Measurements from ENCODE around the gene CCT5.

The CCT5 gene

DNA sequence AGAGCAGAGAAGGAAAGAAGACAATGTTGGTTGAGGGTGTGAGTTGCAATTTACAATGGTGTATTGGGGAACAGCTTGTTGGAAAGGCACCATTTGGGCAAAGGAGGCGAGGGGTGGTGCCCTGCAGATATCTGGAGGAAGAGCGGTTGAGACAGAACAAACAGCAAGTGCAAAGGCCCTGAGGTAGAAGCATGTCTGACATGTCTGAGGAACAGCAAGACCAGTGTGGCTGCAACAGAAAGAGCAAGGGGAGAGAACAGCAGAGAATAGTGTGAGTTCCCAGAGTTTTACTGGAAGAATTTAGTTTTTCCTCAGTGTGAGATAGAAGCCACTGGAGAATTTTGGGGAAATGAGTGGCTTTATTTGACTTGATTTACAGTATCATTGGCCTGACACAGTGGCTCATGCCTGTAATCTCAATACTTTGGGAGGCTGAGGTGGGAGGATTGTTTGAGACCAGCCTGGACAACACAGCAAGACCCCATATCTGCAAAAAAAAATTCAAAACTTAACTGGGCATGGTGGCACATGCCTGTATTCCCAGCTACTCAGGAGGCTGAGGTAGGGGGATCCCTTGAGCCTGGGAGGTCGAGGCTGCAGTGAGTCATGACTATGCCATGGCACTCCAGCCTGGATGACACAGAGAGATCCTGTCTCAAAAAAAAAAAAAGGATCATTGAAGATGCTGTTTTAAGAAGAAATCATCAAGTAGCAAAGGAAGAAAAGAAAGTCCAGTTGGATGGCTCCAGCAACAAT lies 44.0 kb downstream of the CCT5 start:
- TF ChIP-seq, protein P1, sequence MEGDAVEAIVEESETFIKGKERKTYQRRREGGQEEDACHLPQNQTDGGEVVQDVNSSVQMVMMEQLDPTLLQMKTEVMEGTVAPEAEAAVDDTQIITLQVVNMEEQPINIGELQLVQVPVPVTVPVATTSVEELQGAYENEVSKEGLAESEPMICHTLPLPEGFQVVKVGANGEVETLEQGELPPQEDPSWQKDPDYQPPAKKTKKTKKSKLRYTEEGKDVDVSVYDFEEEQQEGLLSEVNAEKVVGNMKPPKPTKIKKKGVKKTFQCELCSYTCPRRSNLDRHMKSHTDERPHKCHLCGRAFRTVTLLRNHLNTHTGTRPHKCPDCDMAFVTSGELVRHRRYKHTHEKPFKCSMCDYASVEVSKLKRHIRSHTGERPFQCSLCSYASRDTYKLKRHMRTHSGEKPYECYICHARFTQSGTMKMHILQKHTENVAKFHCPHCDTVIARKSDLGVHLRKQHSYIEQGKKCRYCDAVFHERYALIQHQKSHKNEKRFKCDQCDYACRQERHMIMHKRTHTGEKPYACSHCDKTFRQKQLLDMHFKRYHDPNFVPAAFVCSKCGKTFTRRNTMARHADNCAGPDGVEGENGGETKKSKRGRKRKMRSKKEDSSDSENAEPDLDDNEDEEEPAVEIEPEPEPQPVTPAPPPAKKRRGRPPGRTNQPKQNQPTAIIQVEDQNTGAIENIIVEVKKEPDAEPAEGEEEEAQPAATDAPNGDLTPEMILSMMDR (IDR thresholded peaks at IDR 0.05; ENCODE audit: unreplicated experiment in 3 of 3) = no peak
- Mint-ChIP-seq H3K9me3 (no peaks in the 10 kb centered on the region), H3K27me3 (ENCODE audit: low read depth) (no peaks in the 10 kb centered on the region), H3K4me3 (no peak overlapping the region), H3K4me1 (peaks cover 20% of the 10 kb centered on the region), H3K27ac (no peak overlapping the region), H3K36me3 (ENCODE audit: low read depth) (peaks cover 68% of the 10 kb centered on the region)

DNA sequence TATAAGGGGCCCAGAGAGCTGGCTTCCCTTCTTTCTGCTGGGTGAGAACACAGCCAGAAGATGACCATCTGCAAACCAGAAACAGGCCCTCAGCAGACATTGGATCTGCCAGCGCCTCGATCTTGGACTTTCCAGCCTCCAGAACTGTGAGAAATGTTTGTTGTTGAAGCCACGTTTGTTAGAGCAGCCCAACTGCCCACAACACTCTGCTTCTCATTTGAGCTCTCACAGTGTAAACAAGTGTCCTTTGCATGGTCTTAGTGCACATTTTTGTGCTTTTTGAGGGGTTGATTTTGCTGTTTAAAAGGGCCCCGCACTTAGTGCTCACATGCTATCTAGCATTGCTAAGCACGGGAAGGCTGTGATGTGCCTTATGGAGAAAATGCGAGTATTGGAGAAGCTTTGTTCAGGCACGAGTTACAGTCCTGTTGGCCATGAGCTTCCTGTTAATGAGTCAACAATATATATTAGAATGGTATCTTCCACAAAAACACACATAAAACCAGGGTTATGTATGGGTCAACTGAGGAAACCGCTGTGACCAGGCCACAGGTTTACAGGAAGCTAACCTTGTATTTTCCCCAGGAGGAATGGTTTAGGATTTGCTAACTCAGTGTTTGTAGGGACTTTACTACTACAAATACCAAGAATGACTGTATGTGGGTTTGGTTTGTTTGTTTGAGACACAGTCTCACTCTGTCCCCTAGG lies 45.7 kb downstream of the CCT5 start:
- Mint-ChIP-seq H3K36me3 (ENCODE audit: low read depth) (peaks cover 66% of the 10 kb centered on the region), H3K9me3 (peaks cover 6% of the 10 kb centered on the region), H3K27ac (no peak overlapping the region), H3K27me3 (ENCODE audit: low read depth) (no peaks in the 10 kb centered on the region), H3K4me3 (no peak overlapping the region), H3K4me1 (peaks cover 3% of the 10 kb centered on the region)
- TF ChIP-seq, protein P1 (IDR thresholded peaks at IDR 0.05; ENCODE audit: unreplicated experiment in 3 of 3) = no peak

DNA sequence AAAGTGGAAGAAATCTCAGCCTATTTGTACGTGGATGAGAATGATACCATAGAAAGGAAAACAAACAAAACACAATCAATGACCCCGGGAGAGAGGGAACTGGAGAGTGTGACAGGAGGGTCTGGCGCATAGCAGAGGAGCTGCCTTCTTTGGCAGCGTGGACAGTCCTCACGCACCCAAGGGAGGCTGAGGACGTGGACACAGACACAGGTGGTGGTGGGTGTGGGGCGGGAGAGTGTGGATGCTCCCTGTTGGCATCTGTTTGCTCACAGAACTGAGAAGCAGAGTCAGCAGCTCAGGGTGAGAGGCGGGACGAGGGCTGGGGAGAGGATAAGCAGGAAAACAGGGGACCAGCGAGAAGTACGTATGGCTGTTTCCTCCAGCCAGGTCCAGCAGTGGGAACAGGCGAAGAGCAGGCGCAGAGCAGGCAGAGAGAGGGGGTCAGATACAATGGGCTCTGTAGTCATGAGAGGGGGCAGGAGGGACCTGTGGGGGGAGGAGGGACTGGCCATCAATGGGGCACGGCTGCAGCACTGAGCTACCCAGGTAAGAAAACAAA lies 47.6 kb downstream of the CCT5 start:
- no peaks in the 10 kb centered on the region for H3K27me3 Mint-ChIP-seq (ENCODE audit: low read depth)
- H3K4me1 Mint-ChIP-seq = no peaks in the 10 kb centered on the region
- H3K27ac Mint-ChIP-seq = peak overlapping the region in 1 of 3 experiments; percentile 21
- peaks cover 58% of the 10 kb centered on the region for H3K36me3 Mint-ChIP-seq (ENCODE audit: low read depth)
- no peak overlapping the region for H3K4me3 Mint-ChIP-seq
- H3K9me3 Mint-ChIP-seq = peaks cover 6% of the 10 kb centered on the region
- TF ChIP-seq, protein P1 (IDR thresholded peaks at IDR 0.05; ENCODE audit: unreplicated experiment in 3 of 3) = no peak

- Mint-ChIP-seq H3K4me1 (peaks cover 14% of the 10 kb centered on the region), H3K27ac (no peak overlapping the region), H3K27me3 (ENCODE audit: low read depth) (no peaks in the 10 kb centered on the region), H3K36me3 (ENCODE audit: low read depth) (peaks cover 48% of the 10 kb centered on the region), H3K4me3 (no peak overlapping the region), H3K9me3 (peaks cover 6% of the 10 kb centered on the region)
- TF ChIP-seq, protein P1 (IDR thresholded peaks at IDR 0.05; ENCODE audit: unreplicated experiment in 3 of 3) = no peak
Measured at GRCh38 chr5:10300246-10300645, 50.2 kb downstream of the CCT5 start.

GRCh38 chr5:10301266-10301665 lies 51.2 kb downstream of the CCT5 start:
- peaks cover 20% of the 10 kb centered on the region for H3K4me1 Mint-ChIP-seq
- TF ChIP-seq, protein P1 (IDR thresholded peaks at IDR 0.05; ENCODE audit: unreplicated experiment in 3 of 3) = no peak
- H3K4me3 Mint-ChIP-seq = no peak overlapping the region
- peaks cover 48% of the 10 kb centered on the region for H3K36me3 Mint-ChIP-seq (ENCODE audit: low read depth)
- peaks cover 6% of the 10 kb centered on the region for H3K9me3 Mint-ChIP-seq
- no peaks in the 10 kb centered on the region for H3K27me3 Mint-ChIP-seq (ENCODE audit: low read depth)
- H3K27ac Mint-ChIP-seq = no peak overlapping the region
